COLO668 (cell line): ENCODE measurements around the gene OR10A2.
"Not testable (repeated sequence)": the region's sequence is repeated elsewhere in the genome, so short reads cannot be mapped to it uniquely, and the experiment has no call there.

Experiments used
- DNase-seq: peaks from one replicate; lab custom pipeline; 2025; ENCODE audit not compliant: unreplicated experiment; lab: John Stamatoyannopoulos, UW

Gene OR10A2

GRCh38 chr11:6862961-6863360, at the start of gene OR10A2:
Gene OR10A2 (plus strand): TSS chr11:6863057. CDS start chr11:6869755, 6,698 bp downstream.
- DNase-seq: no peak

- DNase-seq: no peak
Measured at GRCh38 chr11:6813656-6814055, 49.2 kb upstream of the OR10A2 start.

- DNase-seq: no peak
Measured at GRCh38 chr11:6817694-6818093, 45.2 kb upstream of the OR10A2 start.

- no peak for DNase-seq
Measured at GRCh38 chr11:6818967-6819366, 43.9 kb upstream of the OR10A2 start.

GRCh38 chr11:6824136-6824823, 38.6 kb upstream of the OR10A2 start:
- DNase-seq: no peak

GRCh38 chr11:6825231-6825744, 37.6 kb upstream of the OR10A2 start:
- DNase-seq: no peak

- no peak for DNase-seq
Measured at GRCh38 chr11:6828103-6828502, 34.8 kb upstream of the OR10A2 start.

- no peak for DNase-seq
Measured at GRCh38 chr11:6833356-6833755, 29.5 kb upstream of the OR10A2 start.

- DNase-seq: no peak
Measured at GRCh38 chr11:6834021-6834420, 28.8 kb upstream of the OR10A2 start.

GRCh38 chr11:6841694-6842093, 21.2 kb upstream of the OR10A2 start:
- no peak for DNase-seq

- no peak for DNase-seq
Measured at GRCh38 chr11:6843670-6844069, 19.2 kb upstream of the OR10A2 start.

- no peak for DNase-seq
Measured at GRCh38 chr11:6844356-6844755, 18.5 kb upstream of the OR10A2 start.

- no peak for DNase-seq
Measured at GRCh38 chr11:6845383-6845782, 17.5 kb upstream of the OR10A2 start, which contains the start of gene OR10A5. Gene OR10A5 (plus strand): TSS chr11:6845683. CDS start chr11:6845683, 0 bp downstream.

- DNase-seq: no peak
Measured at GRCh38 chr11:6850526-6850925, 12.3 kb upstream of the OR10A2 start.

- DNase-seq: not testable (repeated sequence)
Measured at GRCh38 chr11:6854801-6855200, 8.1 kb upstream of the OR10A2 start.

GRCh38 chr11:6855971-6856541, 6.8 kb upstream of the OR10A2 start:
- DNase-seq: peak; percentile 3

GRCh38 chr11:6856871-6857270, 6.0 kb upstream of the OR10A2 start:
- DNase-seq: no peak

GRCh38 chr11:6864438-6864837, 1.6 kb downstream of the OR10A2 start:
- no peak for DNase-seq

GRCh38 chr11:6871278-6871677, 8.4 kb downstream of the OR10A2 start:
- no peak for DNase-seq

- no peak for DNase-seq
Measured at GRCh38 chr11:6875761-6876160, 12.9 kb downstream of the OR10A2 start.

- DNase-seq: no peak
Measured at GRCh38 chr11:6876325-6876724, 13.5 kb downstream of the OR10A2 start, which contains the start of gene OR10A4. Gene OR10A4 (plus strand): TSS chr11:6876625. CDS start chr11:6876648, 23 bp downstream.

- DNase-seq: no peak
Measured at GRCh38 chr11:6876914-6877313, 14.1 kb downstream of the OR10A2 start.
